Astrocyte (in vitro differentiated cells and primary cell): ENCODE measurements around the gene GLRX.

Source experiments
- CTCF ChIP-seq: IDR thresholded peaks from 2 replicates; pipeline ENCODE4 v1.5.1; 2011; ENCODE audit warnings: low read depth, mild to moderate bottlenecking, inconsistent platforms, low read length, moderate library complexity; ENCODE audit not compliant: insufficient read depth
- EZH2 ChIP-seq: IDR thresholded peaks from 2 replicates; pipeline ENCODE4 v1.6.1; 2012; ENCODE audit warnings: mild to moderate bottlenecking, low read length, inconsistent platforms; ENCODE audit not compliant: insufficient read depth

GRCh38 chr5:95857185-95857945, 34.8 kb upstream of the GLRX start:
- no peak for TF ChIP-seq CTCF
- TF ChIP-seq EZH2 = no peak
